Renal cortex interstitium (tissue), 11 donors: ENCODE results near the gene TCP11. TPM values are rescaled to one million over a fixed set of nuclear protein-coding genes. Genes with fewer than 3 reads are reported as not detected.
"Not testable (repeated sequence)": the region's sequence is repeated elsewhere in the genome, so short reads cannot be mapped to it uniquely, and the experiment has no call there.

Source experiments
- DNase-seq, 11 donors: peaks; one replicate each; pipeline ENCODE4 v3.0.0-alpha.2; 2013; ENCODE audit warnings: low read depth in 9 of 11, low spot score in 4 of 11; ENCODE audit errors: extremely low read depth in 1 of 11
- polyA plus RNA-seq, 3 donors: library from polyadenylated mRNA; unstranded; fragments of 120-200 nt; gene quantifications; one replicate each; pipeline ENCODE4 v1.2.1, GENCODE V29; 2013; ENCODE audit not compliant: insufficient read length in 3 of 3

The TCP11 gene
- polyA plus RNA-seq, 3 donors: 1.8 to 3.2 (median 2.8) TPM

- not testable (repeated sequence) for DNase-seq
Measured at GRCh38 chr6:35107761-35108160, 33.4 kb downstream of the TCP11 start.

DNA sequence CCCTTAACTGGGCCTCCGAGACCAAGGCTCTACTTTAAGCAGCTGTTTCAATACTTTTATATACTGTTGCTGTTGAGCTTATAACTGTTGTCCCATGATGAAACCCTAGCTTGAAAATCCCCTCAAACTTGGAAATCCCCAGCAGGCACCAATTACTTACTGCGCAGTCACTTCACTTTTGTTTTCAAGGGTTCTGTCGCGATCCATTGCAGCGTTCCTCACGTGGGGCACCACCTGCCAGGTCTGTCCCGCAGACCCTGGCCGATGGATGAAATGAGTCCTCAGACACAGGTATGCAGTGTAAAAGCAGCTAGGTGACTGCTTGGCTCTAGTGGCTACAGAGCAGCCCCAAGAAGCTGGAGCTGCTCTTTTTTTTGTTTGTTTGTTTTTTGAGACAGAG, 33.9 kb downstream of the TCP11 start:
- DNase-seq: not testable (repeated sequence)

DNA sequence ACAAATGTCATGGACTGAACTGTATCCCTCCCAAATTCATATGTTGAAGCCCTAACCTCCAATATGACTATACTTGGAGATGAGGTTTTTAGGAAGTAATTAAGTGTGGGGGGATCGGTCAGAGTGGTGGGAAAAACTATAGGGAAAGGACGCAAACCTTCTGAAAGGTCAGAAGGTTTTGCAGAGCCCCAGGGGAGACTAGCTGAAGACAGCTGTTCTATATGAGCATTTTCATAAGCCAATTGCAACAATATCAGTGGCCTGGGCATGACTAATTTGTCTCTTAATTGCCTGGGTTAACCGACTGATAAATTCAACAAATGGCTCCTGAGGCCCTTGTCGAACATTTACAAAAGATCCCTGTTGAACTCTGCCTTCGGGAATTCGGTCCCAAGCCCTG, 35.1 kb downstream of the TCP11 start:
- DNase-seq: not testable (repeated sequence)

GRCh38 chr6:35105078-35105477, 36.1 kb downstream of the TCP11 start:
- DNase-seq: no peak

DNA sequence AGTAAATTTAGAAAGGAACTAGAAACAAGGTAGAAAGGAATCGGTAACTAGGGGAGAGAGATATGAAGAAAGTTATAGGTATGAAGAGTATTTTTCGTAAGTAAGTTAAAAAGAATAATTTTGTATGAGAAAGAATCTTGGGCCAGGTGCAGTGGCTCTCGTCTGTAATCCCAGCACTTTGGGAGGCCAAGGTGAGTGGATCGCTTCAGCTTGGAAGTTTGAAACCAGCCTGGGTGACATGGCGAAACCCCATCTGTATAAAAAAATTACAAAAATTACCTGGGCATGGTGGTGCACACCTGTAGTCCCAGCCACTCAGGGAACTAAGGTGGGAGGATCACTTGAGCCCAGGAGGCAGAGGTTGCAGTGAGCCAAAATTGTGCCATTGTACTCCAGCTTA, 42.0 kb downstream of the TCP11 start:
- DNase-seq: no peak

DNA sequence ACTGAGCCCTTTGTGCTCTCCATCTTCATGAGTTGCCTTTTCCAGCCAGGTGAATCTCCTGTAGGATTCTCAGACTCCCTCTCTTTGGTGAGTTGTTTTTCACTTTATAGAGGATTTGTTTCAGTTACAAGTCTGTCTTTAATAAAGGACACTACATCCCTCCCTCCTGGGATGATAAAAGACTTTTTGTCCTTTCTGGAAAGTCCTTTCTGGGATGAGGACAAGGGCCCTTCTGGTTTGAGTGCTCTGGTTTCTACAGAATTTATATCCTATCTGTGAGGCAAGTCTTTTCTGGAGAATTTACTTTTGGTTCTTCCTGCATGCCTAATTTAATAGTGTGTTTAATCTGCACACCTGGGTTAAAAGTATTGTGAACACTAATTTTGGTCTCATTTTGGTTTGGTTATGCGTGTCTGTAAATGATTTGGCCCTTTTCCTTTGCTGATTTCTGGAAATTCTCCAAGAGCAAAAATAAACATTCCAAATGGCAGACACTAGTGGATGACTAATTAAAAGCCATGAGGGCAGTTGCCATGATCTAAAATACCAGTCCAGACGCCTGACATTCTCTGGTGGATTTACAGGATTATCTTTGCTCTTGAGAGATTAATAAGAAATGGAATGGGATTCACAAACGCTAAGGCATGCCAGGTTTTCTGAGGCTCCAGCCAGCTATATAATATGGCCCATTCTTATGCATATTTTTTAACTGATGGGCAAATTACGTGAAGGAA, 44.8 kb downstream of the TCP11 start:
- no peak for DNase-seq

DNA sequence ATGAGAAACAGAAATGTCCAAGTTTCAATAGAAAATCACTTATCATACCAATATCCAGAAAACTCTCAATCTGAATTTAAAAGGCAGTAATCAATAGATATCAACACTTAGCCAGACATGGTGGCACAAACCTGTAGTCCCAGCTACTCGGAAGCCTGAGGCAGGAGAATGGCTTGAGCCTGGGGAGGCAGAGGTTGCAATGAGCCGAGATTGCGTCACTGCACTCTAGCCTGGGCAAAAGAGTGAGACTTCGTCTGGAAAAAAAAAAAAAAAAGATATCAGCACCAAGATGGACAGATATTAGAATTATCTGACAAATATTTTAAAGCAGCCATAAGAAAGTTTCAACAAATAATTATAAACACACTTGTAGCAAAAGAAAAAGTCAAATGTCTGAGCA, 47.0 kb downstream of the TCP11 start:
- no peak for DNase-seq

DNA sequence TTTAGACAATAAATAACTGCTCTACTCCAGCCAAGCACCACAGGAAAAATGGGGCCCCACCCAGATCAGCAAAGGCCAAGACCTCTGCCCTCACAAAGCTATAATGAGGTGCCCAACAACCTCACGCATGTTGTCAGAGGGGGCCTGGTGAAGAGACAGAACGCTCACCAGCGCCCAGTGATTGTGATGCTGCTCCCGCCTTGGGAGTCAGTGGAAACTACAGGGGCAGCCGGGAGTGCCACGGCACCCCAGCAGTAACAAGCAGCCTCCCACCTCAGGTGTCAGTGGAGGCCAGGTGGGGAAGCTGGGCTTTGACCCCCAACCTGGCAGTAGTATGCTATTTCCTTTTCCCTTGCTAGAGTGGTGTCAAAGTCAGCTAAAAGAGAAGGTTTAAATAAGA, 47.4 kb downstream of the TCP11 start:
- DNase-seq: no peak

DNA sequence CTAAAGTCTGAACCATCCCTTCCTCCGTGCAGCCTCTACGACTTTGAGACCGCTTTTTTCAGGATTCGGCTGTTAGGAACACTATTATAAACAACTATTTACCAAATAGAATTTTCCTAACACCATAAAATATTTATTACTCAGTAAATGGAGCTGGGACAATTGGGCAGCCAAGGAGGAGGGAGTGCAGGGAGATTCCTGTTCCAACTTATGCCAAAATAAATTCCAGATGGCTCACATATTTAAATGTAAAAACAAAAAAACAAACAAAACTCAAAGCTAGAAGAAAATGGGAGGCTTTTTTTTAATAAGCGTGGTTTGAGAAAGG, 48.1 kb downstream of the TCP11 start:
- no peak for DNase-seq

DNA sequence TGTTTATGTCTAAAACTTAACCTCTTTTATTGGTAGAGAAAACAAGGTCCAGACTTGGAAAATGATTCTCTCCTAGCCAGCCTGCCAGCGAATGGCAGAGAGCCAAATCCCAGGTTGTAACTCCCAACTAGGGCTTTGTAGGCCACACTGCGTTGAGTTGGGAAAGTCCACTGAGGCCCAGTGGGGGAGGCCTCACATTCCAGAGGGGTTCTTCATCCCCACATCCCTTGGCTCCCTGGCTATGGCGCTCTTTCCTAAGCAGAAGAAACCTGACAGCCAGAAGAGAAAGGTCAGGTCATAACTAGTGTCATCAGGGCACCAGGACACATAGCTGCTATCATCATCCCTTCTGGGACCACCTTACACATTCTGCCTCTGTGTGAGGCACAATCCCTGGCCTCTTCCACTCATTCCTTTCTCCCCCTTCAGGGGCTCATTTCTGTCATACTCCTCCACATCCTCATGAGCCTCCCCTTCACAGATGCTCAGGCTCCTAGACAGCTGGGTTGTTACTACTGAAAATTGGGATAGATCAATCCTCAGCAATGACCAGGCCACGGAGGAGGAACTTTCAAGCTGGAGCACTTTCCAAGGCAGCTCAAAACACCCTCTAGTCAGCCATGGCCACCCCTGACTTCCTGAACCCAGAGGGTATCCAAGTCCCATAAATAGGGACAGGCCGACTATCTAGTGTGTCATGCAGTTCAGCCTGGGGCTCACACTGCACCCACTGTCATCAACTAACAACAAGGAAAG, 48.6 kb downstream of the TCP11 start:
- no peak for DNase-seq

- no peak for DNase-seq
Measured at GRCh38 chr6:35091346-35092083, 49.6 kb downstream of the TCP11 start.

- no peak for DNase-seq
Measured at GRCh38 chr6:35090734-35091133, 50.4 kb downstream of the TCP11 start.

- DNase-seq: no peak
Measured at GRCh38 chr6:35089935-35090505, 51.1 kb downstream of the TCP11 start.

DNA sequence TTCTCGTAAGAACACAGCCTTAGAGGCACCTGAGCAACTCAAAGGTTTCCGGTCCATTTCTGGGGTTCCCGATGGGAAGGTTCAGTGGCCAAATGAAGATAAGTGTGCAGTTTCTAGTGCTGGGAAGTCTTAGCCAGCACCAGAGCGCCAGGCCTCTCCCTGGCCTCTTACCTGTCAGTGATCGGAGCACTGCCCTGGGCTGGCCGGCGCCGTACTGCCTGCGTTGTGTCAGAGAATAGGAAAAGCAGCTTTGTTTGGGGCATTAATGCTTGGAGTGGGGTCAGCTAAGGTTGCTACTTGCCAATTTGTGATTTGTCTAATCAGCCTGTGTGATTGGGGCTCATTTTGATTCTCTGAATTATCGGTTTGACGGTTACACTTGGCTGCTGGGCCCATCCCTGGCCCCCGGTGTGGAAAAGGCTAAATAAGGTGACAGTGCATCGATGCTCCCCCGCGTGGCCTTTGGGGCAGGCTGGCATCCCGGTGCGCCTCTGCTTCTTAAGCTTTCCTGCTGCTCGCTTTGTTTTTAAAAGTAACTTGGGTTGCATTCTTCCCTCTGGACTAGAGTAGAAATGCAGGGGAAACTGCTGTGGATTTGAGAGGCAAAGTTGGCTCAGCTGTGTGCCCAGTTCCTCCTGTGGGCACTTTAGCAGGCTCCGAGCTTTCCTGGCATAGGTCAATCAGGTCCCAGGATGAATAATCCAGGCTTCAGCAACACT, 51.8 kb downstream of the TCP11 start:
- no peak for DNase-seq

GRCh38 chr6:35088281-35089215, 52.6 kb downstream of the TCP11 start:
- no peak for DNase-seq

GRCh38 chr6:35087361-35088280, 53.5 kb downstream of the TCP11 start:
- no peak for DNase-seq
